Peyer's patch (tissue), 4 donors: Measurements from ENCODE around the gene RNF5. TPM values are rescaled to one million over a fixed set of nuclear protein-coding genes. Genes with fewer than 3 reads are reported as not detected.

Source experiments
- DNase-seq, 3 donors: peaks; one replicate each; pipeline ENCODE4 v3.0.0-alpha.2; 2017 to 2019
- H3K27ac ChIP-seq, 4 donors: fragments of 200-600 bp; sonication (generic); one replicate each; pipeline ENCODE4 v1.5.1; 2016 to 2019
- H3K27me3 ChIP-seq, 2 donors: fragments of 200-600 bp; sonication (generic); one replicate each; pipeline ENCODE4 v1.5.1; 2019
- H3K36me3 ChIP-seq, 3 donors: fragments of 200-600 bp; sonication (generic); one replicate each; pipeline ENCODE4 v1.5.1; 2016 to 2019
- H3K4me1 ChIP-seq, 4 donors: fragments of 200-600 bp; sonication (generic); one replicate each; pipeline ENCODE4 v1.5.1; 2016 to 2019
- H3K4me3 ChIP-seq, 4 donors: fragments of 200-600 bp; sonication (generic); 1 replicate in 3 of 4; 2 replicates in 1 of 4; pipeline ENCODE4 v1.5.1; 2016 to 2019; ENCODE audit warnings: mild to moderate bottlenecking in 1 of 4
- H3K9me3 ChIP-seq, 4 donors: fragments of 200-600 bp; sonication (generic); one replicate each; pipeline ENCODE4 v1.5.1; 2016 to 2019; ENCODE audit warnings: mild to moderate bottlenecking in 1 of 4
- POLR2A ChIP-seq, 2 donors: fragments of 450-650 bp; IDR thresholded peaks; one replicate each; pipeline ENCODE4 v1.5.1; 2017; ENCODE audit warnings: antibody characterized with exemption in 2 of 2, mild to moderate bottlenecking in 2 of 2, moderate library complexity in 2 of 2
- total RNA-seq, 4 donors: library from RNA; depleted of rRNA; stranded (reverse); fragments of >200 nt; gene quantifications; one replicate each; pipeline ENCODE4 v1.1.0, GENCODE V29; 2016
- TF ChIP-seq, protein P1 (sequence below), 6 experiments: fragments of 450-650 bp in 4 of 6; fragments of 200-600 bp in 2 of 6; sonication (generic) in 1 of 6; IDR thresholded peaks; one replicate each; pipeline ENCODE4 v1.5.1; 2017 to 2019; ENCODE audit warnings: antibody characterized with exemption in 6 of 6, mild to moderate bottlenecking in 3 of 6, moderate library complexity in 1 of 6

The RNF5 gene, protein sequence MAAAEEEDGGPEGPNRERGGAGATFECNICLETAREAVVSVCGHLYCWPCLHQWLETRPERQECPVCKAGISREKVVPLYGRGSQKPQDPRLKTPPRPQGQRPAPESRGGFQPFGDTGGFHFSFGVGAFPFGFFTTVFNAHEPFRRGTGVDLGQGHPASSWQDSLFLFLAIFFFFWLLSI
- total RNA-seq: 100 to 1,000 TPM in 3 of 4 donors, 10 to 100 TPM in 1; 84.2 to 199 (median 115) TPM

DNA sequence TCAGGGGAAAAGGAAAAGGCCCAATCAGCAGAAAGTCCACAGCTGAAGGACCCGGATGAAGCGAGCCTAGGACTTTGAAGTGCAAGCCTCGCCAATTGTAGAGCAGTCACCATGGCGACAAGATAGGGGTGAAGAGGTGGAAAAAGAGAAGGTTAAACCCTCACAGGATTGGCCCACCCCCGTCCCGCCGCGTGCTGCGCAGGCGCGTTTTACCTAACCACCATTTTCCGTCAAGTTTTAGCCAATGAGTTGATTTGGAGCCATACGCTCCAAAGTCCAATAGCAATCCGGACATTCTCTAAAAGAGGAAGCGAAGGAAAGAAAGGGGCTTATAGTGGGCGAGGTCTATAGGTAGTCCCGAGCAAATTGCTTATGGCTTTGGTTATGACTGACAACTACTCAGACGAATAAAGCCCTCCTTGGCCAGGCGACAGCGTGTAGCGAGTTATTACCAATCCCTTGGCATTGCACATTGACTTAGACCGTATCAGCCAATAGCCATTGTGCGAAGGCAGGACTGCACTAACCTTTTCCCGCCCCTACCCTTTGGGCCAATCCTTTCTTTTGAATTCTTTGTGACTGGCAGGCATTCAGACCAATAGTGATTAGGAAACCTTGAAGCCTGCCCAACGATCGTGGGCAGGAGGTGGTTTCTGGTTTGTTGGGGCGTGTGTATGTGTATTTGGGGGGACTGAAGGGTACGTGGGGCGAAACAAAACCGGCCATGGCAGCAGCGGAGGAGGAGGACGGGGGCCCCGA lies at the start of gene RNF5:
RNF5 (plus strand) TSS at position 618 of the 759 bp plus-strand sequence; CDS start at position 725, 107 bp downstream.
- no peaks in the 10 kb centered on the region for H3K27me3 ChIP-seq
- peak; percentile 20 to 44 for TF ChIP-seq POLR2A (IDR thresholded peaks at IDR 0.05)
- TF ChIP-seq, protein P1, sequence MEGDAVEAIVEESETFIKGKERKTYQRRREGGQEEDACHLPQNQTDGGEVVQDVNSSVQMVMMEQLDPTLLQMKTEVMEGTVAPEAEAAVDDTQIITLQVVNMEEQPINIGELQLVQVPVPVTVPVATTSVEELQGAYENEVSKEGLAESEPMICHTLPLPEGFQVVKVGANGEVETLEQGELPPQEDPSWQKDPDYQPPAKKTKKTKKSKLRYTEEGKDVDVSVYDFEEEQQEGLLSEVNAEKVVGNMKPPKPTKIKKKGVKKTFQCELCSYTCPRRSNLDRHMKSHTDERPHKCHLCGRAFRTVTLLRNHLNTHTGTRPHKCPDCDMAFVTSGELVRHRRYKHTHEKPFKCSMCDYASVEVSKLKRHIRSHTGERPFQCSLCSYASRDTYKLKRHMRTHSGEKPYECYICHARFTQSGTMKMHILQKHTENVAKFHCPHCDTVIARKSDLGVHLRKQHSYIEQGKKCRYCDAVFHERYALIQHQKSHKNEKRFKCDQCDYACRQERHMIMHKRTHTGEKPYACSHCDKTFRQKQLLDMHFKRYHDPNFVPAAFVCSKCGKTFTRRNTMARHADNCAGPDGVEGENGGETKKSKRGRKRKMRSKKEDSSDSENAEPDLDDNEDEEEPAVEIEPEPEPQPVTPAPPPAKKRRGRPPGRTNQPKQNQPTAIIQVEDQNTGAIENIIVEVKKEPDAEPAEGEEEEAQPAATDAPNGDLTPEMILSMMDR (IDR thresholded peaks at IDR 0.05): no peak

DNA sequence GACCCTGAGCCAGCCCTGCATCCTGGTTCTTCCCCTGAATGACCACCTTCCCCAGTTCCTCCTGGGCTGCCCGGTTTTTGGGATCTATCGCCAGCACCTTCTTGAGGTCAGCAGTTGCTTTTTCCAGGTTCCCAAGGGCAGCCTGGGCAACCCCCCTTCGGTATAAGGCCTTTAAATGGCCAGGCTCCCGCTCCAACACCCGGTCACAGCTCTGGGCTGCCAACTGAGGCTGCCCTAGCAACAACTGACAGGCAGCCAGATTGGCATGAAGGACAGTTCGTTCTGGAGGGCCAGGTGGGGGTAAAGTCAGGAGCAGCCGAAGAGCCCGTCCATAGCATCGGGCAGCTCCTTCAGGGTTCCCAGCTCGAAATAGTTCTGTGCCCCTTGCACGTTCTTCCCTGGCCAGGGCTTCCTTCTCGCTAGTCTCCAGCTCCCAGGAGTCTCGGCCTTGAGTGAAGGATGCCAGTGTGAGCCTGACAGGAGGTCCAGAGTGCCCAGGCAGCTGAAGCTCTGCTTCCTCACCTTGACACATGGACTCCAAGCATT lies 49.4 kb upstream of the RNF5 start:
- TF ChIP-seq, protein P1 (IDR thresholded peaks at IDR 0.05): no peak
- TF ChIP-seq POLR2A (IDR thresholded peaks at IDR 0.05): no peak
- H3K4me1 ChIP-seq: peaks cover 6 to 32% (median 16%) of the 10 kb centered on the region in 4 donors
- no peaks in the 10 kb centered on the region for H3K27me3 ChIP-seq
- H3K9me3 ChIP-seq: no peaks in the 10 kb centered on the region
- H3K36me3 ChIP-seq: peaks cover 0 to 27% (median 0%) of the 10 kb centered on the region in 3 donors
- peak overlapping the region in 3 of 4 donors; percentile 27 to 90 (median 86) for H3K4me3 ChIP-seq
- H3K27ac ChIP-seq: peak overlapping the region; percentile 78 to 90 (median 86)
- DNase-seq: no peak

More for the DNA sequence above, at the start of gene RNF5:
- peak within 1 kb of the TSS; percentile 56 to 95 (median 74) for H3K4me3 ChIP-seq
- peaks cover 0 to 34% (median 0%) of the 10 kb centered on the region in 3 donors for H3K36me3 ChIP-seq
- DNase-seq: peak; percentile 95 to 99 (median 95)
- peaks cover 0 to 45% (median 13%) of the 10 kb centered on the region in 4 donors for H3K4me1 ChIP-seq
- H3K9me3 ChIP-seq: no peaks in the 10 kb centered on the region
- H3K27ac ChIP-seq: peak within 1 kb of the TSS; percentile 88 to 98 (median 94)

DNA sequence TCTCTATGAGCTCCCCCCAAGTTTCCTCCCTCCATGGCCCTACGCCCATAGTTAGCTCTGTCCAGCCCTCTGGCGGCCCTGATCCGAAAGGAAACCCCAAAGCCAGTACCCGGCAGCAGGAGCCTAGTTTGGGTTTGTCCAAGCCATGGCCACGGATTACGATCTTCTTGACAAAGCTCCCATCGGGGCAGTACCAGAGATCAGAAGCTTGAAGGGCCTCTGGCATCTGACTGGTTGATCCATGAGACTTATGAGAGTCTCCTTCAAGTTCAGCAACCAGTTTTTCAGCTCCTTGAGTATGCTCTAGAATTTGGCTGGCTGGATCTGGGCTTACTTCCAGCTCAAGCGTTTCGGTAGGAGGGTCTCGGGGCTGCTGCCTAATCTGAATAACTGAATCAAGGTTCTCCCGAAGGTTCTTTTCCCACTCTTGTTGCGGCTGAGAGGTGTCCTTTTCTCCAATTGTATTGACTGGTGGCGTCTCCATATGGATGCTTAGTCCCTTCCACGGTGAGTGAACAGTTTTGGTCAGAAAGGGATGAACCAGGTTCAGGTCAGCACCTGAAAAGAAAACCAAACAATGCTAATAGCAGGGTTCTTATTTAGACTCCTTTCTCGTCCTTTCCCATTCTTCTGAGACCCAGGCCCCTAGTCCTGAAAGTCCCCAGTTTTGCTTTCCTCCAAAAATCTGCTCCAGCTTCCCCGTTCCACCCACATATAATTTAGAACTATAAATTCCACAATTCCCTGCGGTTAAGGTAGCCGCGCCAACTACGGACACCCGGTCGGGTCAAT lies 48.7 kb upstream of the RNF5 start:
- DNase-seq: no peak
- TF ChIP-seq POLR2A (IDR thresholded peaks at IDR 0.05): no peak
- TF ChIP-seq, protein P1 (IDR thresholded peaks at IDR 0.05): no peak
- H3K27me3 ChIP-seq: no peaks in the 10 kb centered on the region
- H3K27ac ChIP-seq: peak overlapping the region; percentile 71 to 90 (median 87)
- H3K4me3 ChIP-seq: peak overlapping the region; percentile 51 to 86 (median 76)
- peaks cover 6 to 32% (median 16%) of the 10 kb centered on the region in 4 donors for H3K4me1 ChIP-seq
- H3K9me3 ChIP-seq: no peaks in the 10 kb centered on the region
- H3K36me3 ChIP-seq: peaks cover 0 to 21% (median 0%) of the 10 kb centered on the region in 3 donors

DNA sequence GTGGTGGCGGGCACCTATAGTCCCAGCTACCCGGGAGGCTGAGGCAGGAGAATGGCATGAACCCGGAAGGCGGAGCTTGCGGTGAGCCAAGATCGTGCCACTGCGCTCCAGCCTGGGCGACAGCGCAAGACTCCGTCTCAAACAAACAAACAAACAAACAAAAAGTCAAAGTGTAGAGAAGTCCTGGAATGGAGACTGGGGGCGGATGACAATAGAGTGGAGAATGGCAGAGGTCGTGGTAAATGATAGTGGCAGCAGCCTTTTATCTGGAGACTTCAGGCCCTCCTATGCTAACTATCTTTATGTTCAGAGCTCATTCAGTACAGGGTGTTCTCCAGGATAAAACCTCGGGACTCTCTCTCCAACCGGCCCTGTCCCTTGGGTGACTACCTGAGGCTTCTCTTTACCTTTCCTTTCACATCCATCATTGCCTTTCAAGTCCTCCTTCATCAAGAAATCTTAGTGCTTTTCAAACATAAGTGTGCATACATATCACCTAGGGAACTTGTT lies 46.7 kb upstream of the RNF5 start:
- Histone ChIP-seq H3K36me3 (peaks cover 0 to under 1% (median 0%) of the 10 kb centered on the region in 3 donors), H3K27me3 (no peaks in the 10 kb centered on the region), H3K4me1 (peaks cover 6 to 24% (median 16%) of the 10 kb centered on the region in 4 donors), H3K27ac (no peak overlapping the region), H3K4me3 (no peak overlapping the region), H3K9me3 (no peaks in the 10 kb centered on the region)
- TF ChIP-seq POLR2A (IDR thresholded peaks at IDR 0.05): no peak
- TF ChIP-seq, protein P1 (IDR thresholded peaks at IDR 0.05): no peak
- no peak for DNase-seq

DNA sequence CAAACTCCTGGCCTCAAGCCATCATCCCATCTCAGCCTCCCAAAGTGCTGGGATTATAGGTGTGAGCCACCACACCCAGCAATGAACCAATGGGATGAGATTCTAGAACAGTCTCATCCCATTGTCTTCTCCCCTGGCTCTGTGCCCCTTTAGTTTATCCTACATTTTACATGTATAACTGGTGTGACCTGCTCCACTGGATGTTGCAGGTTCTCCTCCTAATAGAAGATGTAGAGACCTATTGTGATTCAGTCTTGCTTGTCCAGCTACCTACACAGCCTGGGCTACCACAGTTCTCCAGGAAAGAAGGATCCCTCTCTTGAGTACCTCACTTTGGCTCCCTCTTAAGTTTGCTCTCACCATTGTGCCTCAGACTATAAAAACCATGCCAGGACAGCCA lies 46.1 kb upstream of the RNF5 start:
- Histone ChIP-seq H3K36me3 (no peaks in the 10 kb centered on the region), H3K27ac (no peak overlapping the region), H3K9me3 (no peaks in the 10 kb centered on the region), H3K4me3 (no peak overlapping the region), H3K27me3 (no peaks in the 10 kb centered on the region), H3K4me1 (peaks cover 6 to 19% (median 14%) of the 10 kb centered on the region in 4 donors)
- no peak for DNase-seq
- TF ChIP-seq, protein P1 (IDR thresholded peaks at IDR 0.05): no peak
- no peak for TF ChIP-seq POLR2A (IDR thresholded peaks at IDR 0.05)
